HG03103 (cell line): ENCODE results near the gene ZC3H12A.

ENCODE experiments used
- ATAC-seq: cut with Tn5 transposase; IDR thresholded peaks from one replicate; pipeline ENCODE4 v1.9.1; 2021; ENCODE audit warnings: low read depth; ENCODE audit not compliant: unreplicated experiment

Gene ZC3H12A

GRCh38 chr1:37453647-37454046, 20.7 kb upstream of the ZC3H12A start:
- no peak for ATAC-seq

- ATAC-seq: no peak
These were observed 18.9 kb upstream of the ZC3H12A start for GRCh38 chr1:37455516-37455915.

GRCh38 chr1:37456614-37457013, 17.8 kb upstream of the ZC3H12A start:
- ATAC-seq: no peak

GRCh38 chr1:37458551-37458950, 15.8 kb upstream of the ZC3H12A start:
- ATAC-seq: no peak

GRCh38 chr1:37461698-37462436, 12.5 kb upstream of the ZC3H12A start:
- ATAC-seq: no peak

GRCh38 chr1:37464443-37464842, 9.9 kb upstream of the ZC3H12A start:
- ATAC-seq: no peak

- ATAC-seq: no peak
These were observed 8.5 kb upstream of the ZC3H12A start for GRCh38 chr1:37465593-37466517.

- ATAC-seq: no peak
These were observed 6.3 kb upstream of the ZC3H12A start for GRCh38 chr1:37468037-37468436.

GRCh38 chr1:37469386-37469785, 5.0 kb upstream of the ZC3H12A start:
- ATAC-seq: no peak

- no peak for ATAC-seq
These were observed 2.8 kb upstream of the ZC3H12A start for GRCh38 chr1:37471345-37472231.

GRCh38 chr1:37472281-37472680, 2.1 kb upstream of the ZC3H12A start:
- no peak for ATAC-seq

- ATAC-seq: no peak
These were observed 1.4 kb upstream of the ZC3H12A start for GRCh38 chr1:37472994-37473393.

GRCh38 chr1:37473431-37474045, 842 bp upstream of the ZC3H12A start:
- ATAC-seq: no peak

GRCh38 chr1:37474697-37475379, 458 bp downstream of the ZC3H12A start:
- no peak for ATAC-seq

- ATAC-seq: no peak
These were observed 1.2 kb downstream of the ZC3H12A start for GRCh38 chr1:37475380-37476086.

- no peak for ATAC-seq
These were observed 1.7 kb downstream of the ZC3H12A start for GRCh38 chr1:37476087-37476452.

- no peak for ATAC-seq
These were observed 2.2 kb downstream of the ZC3H12A start for GRCh38 chr1:37476460-37477197.

GRCh38 chr1:37477198-37477931, 3.0 kb downstream of the ZC3H12A start:
- ATAC-seq: peak; percentile 23
